ENCODE data around the gene SPG7.
A peak's percentile ranks its signal among the peaks of the same experiment; 100 is the strongest.

SPG7 gene

GRCh38 chr16:89573826-89574680 is 65.8 kb downstream of the SPG7 start:
- TF ChIP-seq CTCF (IDR thresholded peaks at IDR 0.05; ENCODE audit: insufficient read depth, low read length) (no peak), REST (IDR thresholded peaks at IDR 0.05; ENCODE audit: insufficient replicate concordance, low read depth) (no peak), GABPA (IDR thresholded peaks at IDR 0.05; ENCODE audit: low read depth) (no peak), POLR2AphosphoS5 (IDR thresholded peaks at IDR 0.05; ENCODE audit: low read depth) (no peak), SPI1 (IDR thresholded peaks at IDR 0.05; ENCODE audit: borderline replicate concordance, low read depth) (no peak)
- H3K27me3 ChIP-seq (ENCODE audit: insufficient read depth, poor library complexity, severe bottlenecking) = no peaks in the 10 kb centered on the region
- no peak overlapping the region for H3K4me3 ChIP-seq (replicated peaks; ENCODE audit: insufficient read depth, low read length)
- no peak overlapping the region for H3K27ac ChIP-seq (replicated peaks)
- no peak for DNase-seq (ENCODE audit: low read depth in 1 of 2, low spot score in 1 of 2)

- no peaks in the 10 kb centered on the region for H3K27me3 ChIP-seq (ENCODE audit: insufficient read depth, poor library complexity, severe bottlenecking)
- H3K4me3 ChIP-seq (replicated peaks; ENCODE audit: insufficient read depth, low read length) = peak overlapping the region; percentile 16; the same call in 1 of the 2 replicates
- peak; percentile 20 to 26 for DNase-seq (ENCODE audit: low read depth in 1 of 2, low spot score in 1 of 2)
- H3K27ac ChIP-seq (replicated peaks) = no peak overlapping the region
- TF ChIP-seq SPI1 (IDR thresholded peaks at IDR 0.05; ENCODE audit: borderline replicate concordance, low read depth) (no peak), CTCF (IDR thresholded peaks at IDR 0.05; ENCODE audit: insufficient read depth, low read length) (peak; percentile 35)
Observed at GRCh38 chr16:89574681-89575246, 66.6 kb downstream of the SPG7 start.

GRCh38 chr16:89575247-89576152 is 67.3 kb downstream of the SPG7 start, which contains the start of gene CPNE7:
Gene CPNE7 (plus strand): TSS chr16:89575758. CDS start chr16:89575898, 140 bp downstream.
- no peak for TF ChIP-seq GABPA (IDR thresholded peaks at IDR 0.05; ENCODE audit: low read depth)
- no peak for TF ChIP-seq CTCF (IDR thresholded peaks at IDR 0.05; ENCODE audit: insufficient read depth, low read length)
- TF ChIP-seq POLR2AphosphoS5 (IDR thresholded peaks at IDR 0.05; ENCODE audit: low read depth) = no peak
- no peak for DNase-seq (ENCODE audit: low read depth in 1 of 2, low spot score in 1 of 2)
- H3K27ac ChIP-seq (replicated peaks) = no peak within 1 kb of the TSS
- peak within 1 kb of the TSS; percentile 16; the same call in 1 of the 2 replicates for H3K4me3 ChIP-seq (replicated peaks; ENCODE audit: insufficient read depth, low read length)
- no peaks in the 10 kb centered on the region for H3K27me3 ChIP-seq (ENCODE audit: insufficient read depth, poor library complexity, severe bottlenecking)

Data from HL-60 (cell line).